ENCODE measurements around the gene ZC3H7B.

DNA sequence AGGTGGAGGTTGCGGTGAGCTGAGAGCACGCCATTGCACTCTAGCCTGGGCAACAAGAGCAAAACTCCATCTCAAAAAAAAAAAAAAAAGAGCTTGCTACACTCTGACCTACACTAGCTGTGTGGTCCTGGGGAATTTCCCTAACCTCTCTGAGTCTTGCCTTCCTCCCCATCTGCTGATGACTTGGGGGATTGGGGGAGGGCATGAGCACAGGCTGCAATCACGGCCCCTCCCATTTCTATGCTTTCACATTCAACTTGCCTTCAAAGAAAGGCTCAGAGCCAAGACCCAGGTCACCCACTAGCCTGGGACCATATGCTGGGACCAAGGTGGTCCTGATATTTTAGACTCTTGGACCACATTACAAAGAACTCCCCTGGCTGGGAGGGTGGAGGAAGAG lies 40.7 kb downstream of the ZC3H7B start:
- TF ChIP-seq, protein P1, sequence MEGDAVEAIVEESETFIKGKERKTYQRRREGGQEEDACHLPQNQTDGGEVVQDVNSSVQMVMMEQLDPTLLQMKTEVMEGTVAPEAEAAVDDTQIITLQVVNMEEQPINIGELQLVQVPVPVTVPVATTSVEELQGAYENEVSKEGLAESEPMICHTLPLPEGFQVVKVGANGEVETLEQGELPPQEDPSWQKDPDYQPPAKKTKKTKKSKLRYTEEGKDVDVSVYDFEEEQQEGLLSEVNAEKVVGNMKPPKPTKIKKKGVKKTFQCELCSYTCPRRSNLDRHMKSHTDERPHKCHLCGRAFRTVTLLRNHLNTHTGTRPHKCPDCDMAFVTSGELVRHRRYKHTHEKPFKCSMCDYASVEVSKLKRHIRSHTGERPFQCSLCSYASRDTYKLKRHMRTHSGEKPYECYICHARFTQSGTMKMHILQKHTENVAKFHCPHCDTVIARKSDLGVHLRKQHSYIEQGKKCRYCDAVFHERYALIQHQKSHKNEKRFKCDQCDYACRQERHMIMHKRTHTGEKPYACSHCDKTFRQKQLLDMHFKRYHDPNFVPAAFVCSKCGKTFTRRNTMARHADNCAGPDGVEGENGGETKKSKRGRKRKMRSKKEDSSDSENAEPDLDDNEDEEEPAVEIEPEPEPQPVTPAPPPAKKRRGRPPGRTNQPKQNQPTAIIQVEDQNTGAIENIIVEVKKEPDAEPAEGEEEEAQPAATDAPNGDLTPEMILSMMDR (IDR thresholded peaks at IDR 0.05; ENCODE audit: low read length): no peak
- no peak for TF ChIP-seq EZH2 (IDR thresholded peaks at IDR 0.05; ENCODE audit: borderline replicate concordance, low read length)

Measured in OCI-LY1 (cell line).